ENCODE measurements around the gene CTSO. TPM values are rescaled to one million over a fixed set of nuclear protein-coding genes. Genes with fewer than 3 reads are reported as not detected.

Gene CTSO
- total RNA-seq, 1 donor from 2014 or later, result 14.5 TPM

DNA sequence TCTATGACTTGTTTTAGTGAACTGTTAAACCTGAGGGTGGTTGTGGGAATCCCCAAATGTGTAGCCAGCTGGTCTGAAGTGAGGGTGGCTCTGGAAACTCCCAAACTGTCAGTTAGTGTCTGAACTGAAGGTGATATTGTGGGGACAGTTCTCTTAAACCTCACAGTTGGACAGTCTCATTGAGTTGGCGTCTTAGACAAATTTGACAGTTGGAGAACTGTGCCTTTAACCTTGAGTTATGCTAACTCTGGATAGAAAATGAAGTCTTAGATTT is 20.7 kb upstream of the CTSO start:
- DNase-seq (ENCODE audit: extremely low spot score in 2 of 2), result no peak
- Histone ChIP-seq H3K36me3 (no peaks in the 10 kb centered on the region), H3K4me1 (no peaks in the 10 kb centered on the region), H3K27ac (no peak overlapping the region), H3K9me3 (no peaks in the 10 kb centered on the region), H3K4me3 (no peak overlapping the region), H3K27me3 (no peaks in the 10 kb centered on the region)
- intact Hi-C loops (cut with DNase I), result no loop called here
- TF ChIP-seq, protein P1, sequence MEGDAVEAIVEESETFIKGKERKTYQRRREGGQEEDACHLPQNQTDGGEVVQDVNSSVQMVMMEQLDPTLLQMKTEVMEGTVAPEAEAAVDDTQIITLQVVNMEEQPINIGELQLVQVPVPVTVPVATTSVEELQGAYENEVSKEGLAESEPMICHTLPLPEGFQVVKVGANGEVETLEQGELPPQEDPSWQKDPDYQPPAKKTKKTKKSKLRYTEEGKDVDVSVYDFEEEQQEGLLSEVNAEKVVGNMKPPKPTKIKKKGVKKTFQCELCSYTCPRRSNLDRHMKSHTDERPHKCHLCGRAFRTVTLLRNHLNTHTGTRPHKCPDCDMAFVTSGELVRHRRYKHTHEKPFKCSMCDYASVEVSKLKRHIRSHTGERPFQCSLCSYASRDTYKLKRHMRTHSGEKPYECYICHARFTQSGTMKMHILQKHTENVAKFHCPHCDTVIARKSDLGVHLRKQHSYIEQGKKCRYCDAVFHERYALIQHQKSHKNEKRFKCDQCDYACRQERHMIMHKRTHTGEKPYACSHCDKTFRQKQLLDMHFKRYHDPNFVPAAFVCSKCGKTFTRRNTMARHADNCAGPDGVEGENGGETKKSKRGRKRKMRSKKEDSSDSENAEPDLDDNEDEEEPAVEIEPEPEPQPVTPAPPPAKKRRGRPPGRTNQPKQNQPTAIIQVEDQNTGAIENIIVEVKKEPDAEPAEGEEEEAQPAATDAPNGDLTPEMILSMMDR (IDR thresholded peaks at IDR 0.05), result no peak
- TF ChIP-seq POLR2A (IDR thresholded peaks at IDR 0.05) (no peak), POLR2AphosphoS5 (IDR thresholded peaks at IDR 0.05; ENCODE audit: insufficient read depth in 1 of 2, low read depth in 1 of 2) (no peak)

DNA sequence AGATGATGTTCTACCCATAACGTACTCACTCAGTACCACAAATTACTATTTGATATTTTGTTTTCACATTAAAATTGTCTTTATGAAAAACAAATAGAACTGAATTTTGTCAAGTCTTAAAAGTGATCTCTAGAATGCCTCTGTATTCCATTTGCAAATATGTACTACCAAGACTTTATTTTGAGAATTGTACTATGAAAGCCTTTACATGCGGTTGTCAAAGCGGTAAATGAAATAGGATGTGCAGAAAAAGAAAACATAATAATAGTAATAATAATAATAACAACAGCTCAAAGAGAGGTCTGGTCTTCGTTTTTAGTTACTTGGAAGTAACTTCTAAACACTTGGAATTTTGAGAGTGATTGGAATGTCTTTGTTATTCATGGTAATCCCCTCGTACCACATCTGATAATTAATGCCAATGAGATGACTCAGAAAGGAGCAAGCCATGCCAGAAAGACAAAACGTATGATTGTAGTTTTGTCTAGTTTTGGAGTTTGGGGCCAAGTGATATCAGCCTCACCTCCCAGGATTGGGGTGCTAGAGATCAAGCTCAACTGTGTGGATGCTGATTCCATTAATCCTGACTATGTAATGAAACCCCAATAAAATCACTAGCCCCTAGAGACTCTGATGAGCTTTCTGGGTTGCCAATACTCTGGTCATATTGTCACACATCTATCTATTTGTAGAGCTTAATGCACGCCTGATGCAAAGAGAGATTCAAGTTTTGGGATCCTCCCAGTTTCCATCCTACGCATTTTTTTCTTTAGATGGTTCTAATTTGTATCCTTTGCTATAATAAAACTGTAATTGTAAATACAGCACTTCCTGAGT is 20.2 kb upstream of the CTSO start:
- no peak for TF ChIP-seq POLR2AphosphoS5 (IDR thresholded peaks at IDR 0.05; ENCODE audit: insufficient read depth in 1 of 2, low read depth in 1 of 2)
- TF ChIP-seq, protein P1 (IDR thresholded peaks at IDR 0.05), result no peak
- TF ChIP-seq POLR2A (IDR thresholded peaks at IDR 0.05), result no peak
- no peak overlapping the region for H3K4me3 ChIP-seq
- H3K27ac ChIP-seq, result no peak overlapping the region
- intact Hi-C loops (cut with DNase I), result no loop called here
- H3K36me3 ChIP-seq, result no peaks in the 10 kb centered on the region
- H3K4me1 ChIP-seq, result no peaks in the 10 kb centered on the region
- no peak for DNase-seq (ENCODE audit: extremely low spot score in 2 of 2)
- H3K27me3 ChIP-seq, result no peaks in the 10 kb centered on the region
- no peaks in the 10 kb centered on the region for H3K9me3 ChIP-seq

DNA sequence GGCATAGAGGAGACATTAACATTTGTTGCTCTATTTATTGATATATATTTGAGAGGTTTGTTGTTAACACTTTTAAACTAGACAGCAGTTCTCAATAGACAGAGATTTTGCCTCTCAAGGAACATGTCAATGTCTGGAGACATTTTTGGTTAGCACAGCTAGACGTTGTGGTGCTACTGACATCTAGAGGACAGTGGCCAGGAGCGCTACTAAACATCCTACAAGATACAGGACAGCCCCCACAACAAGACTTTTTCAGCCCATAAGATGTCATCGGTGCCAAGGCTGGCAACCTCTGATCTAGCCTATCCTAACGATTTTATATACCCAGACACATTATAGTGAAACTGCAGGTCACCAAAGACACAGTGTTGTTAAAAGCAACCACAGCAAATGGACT is 18.4 kb upstream of the CTSO start:
- no peak for DNase-seq (ENCODE audit: extremely low spot score in 2 of 2)

DNA sequence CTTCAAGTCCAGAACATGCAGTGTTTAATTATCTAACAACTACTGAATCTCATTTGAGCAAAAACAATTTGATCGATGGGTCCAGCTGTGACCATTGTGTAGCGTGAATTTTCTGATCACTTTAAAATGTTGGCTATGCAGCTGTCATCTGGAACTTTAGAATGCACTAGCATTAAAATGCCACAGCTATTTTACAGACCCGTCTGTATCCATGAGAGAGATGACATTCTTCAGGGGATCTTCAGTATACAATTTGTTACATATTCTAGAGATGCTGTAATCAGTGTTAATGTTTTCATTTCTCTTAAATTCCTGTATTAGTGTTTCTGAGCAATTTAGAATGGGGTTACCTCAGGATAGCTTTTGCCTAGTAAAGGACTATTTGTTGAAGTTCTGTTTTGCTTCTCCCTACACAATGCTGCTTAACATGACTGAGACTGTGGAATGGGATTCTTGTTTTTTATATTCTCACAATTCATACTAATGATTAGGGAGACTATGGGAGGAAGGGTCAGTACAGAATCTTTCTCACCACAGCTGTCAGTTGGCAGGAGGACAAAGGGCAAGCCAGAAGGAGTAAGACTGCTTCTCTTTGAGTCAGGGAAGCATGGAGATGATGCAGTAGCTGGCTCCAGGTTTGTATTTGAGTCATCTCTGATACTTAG is 13.2 kb upstream of the CTSO start:
- H3K27me3 ChIP-seq, result no peaks in the 10 kb centered on the region
- no peak overlapping the region for H3K4me3 ChIP-seq
- H3K27ac ChIP-seq, result no peak overlapping the region
- H3K36me3 ChIP-seq, result no peaks in the 10 kb centered on the region
- no peak for DNase-seq (ENCODE audit: extremely low spot score in 2 of 2)
- no peaks in the 10 kb centered on the region for H3K4me1 ChIP-seq
- intact Hi-C loops (cut with DNase I), result loop anchor here (5.0 kb wide), 1 partner anchor 680 kb away; no protein-coding TSS in a partner anchor
- TF ChIP-seq, protein P1 (IDR thresholded peaks at IDR 0.05), result no peak
- TF ChIP-seq POLR2A (IDR thresholded peaks at IDR 0.05) (no peak), POLR2AphosphoS5 (IDR thresholded peaks at IDR 0.05; ENCODE audit: insufficient read depth in 1 of 2, low read depth in 1 of 2) (no peak)
- H3K9me3 ChIP-seq, result no peaks in the 10 kb centered on the region

More for the DNA sequence above, 18.4 kb upstream of the CTSO start:
- H3K4me1 ChIP-seq, result no peaks in the 10 kb centered on the region
- no peaks in the 10 kb centered on the region for H3K36me3 ChIP-seq
- no peak for TF ChIP-seq POLR2AphosphoS5 (IDR thresholded peaks at IDR 0.05; ENCODE audit: insufficient read depth in 1 of 2, low read depth in 1 of 2)
- TF ChIP-seq, protein P1 (IDR thresholded peaks at IDR 0.05), result no peak
- no peak for TF ChIP-seq POLR2A (IDR thresholded peaks at IDR 0.05)
- H3K27me3 ChIP-seq, result no peaks in the 10 kb centered on the region
- H3K9me3 ChIP-seq, result no peaks in the 10 kb centered on the region
- no peak overlapping the region for H3K27ac ChIP-seq
- H3K4me3 ChIP-seq, result no peak overlapping the region
- intact Hi-C loops (cut with DNase I), result no loop called here

DNA sequence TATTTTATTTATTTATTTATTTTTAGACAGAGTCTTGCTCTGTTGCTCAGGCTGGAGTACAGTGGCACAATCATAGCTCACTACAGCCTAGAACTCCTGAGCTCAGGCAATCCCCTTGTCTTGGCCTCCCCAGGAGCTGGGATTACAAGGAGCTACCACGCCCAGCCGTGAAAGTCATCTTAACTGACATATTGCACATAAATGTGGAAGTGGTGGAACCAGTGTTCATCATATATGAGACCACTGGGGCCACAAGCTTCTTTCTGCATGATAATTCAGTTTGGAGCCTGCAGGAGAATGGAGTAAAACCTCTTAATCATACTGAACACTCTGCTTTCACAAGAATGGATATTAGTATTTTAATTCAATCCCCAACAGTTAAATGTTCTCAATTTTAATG is 12.5 kb upstream of the CTSO start:
- no peak overlapping the region for H3K27ac ChIP-seq
- H3K27me3 ChIP-seq, result no peaks in the 10 kb centered on the region
- DNase-seq (ENCODE audit: extremely low spot score in 2 of 2), result no peak
- TF ChIP-seq POLR2AphosphoS5 (IDR thresholded peaks at IDR 0.05; ENCODE audit: insufficient read depth in 1 of 2, low read depth in 1 of 2), result no peak
- no peak for TF ChIP-seq POLR2A (IDR thresholded peaks at IDR 0.05)
- TF ChIP-seq, protein P1 (IDR thresholded peaks at IDR 0.05), result no peak
- no peaks in the 10 kb centered on the region for H3K36me3 ChIP-seq
- H3K9me3 ChIP-seq, result no peaks in the 10 kb centered on the region
- intact Hi-C loops (cut with DNase I), result loop anchor here (5.0 kb wide), 1 partner anchor 681 kb away; no protein-coding TSS in a partner anchor
- H3K4me1 ChIP-seq, result no peaks in the 10 kb centered on the region
- H3K4me3 ChIP-seq, result no peak overlapping the region
